CD4-positive, alpha-beta T cell treated with Interleukin-4 for 4 hours (primary cell): Measurements from ENCODE around the gene UFSP1.
"Not testable (repeated sequence)": the region's sequence is repeated elsewhere in the genome, so short reads cannot be mapped to it uniquely, and the experiment has no call there.

ENCODE experiments used
- DNase-seq: peaks from one replicate; pipeline ENCODE4 v3.0.0-alpha.2; 2020

The UFSP1 gene

GRCh38 chr7:100888988-100889750 is at the start of gene UFSP1:
TSS of gene UFSP1 (minus strand) at chr7:100889715. CDS start at chr7:100889271, 444 bp downstream.
- DNase-seq: no peak

- DNase-seq: not testable (repeated sequence)
These were observed 46.7 kb upstream of the UFSP1 start for GRCh38 chr7:100936167-100936566.

GRCh38 chr7:100935381-100935780 is 45.9 kb upstream of the UFSP1 start:
- DNase-seq: not testable (repeated sequence)

- no peak for DNase-seq
These were observed 44.2 kb upstream of the UFSP1 start for GRCh38 chr7:100933734-100934133.

- DNase-seq: no peak
These were observed 40.3 kb upstream of the UFSP1 start for GRCh38 chr7:100929808-100930174.

- DNase-seq: not testable (repeated sequence)
These were observed 34.1 kb upstream of the UFSP1 start for GRCh38 chr7:100923616-100924015.

- no peak for DNase-seq
These were observed 31.5 kb upstream of the UFSP1 start for GRCh38 chr7:100921039-100921438.

GRCh38 chr7:100919779-100920437 is 30.4 kb upstream of the UFSP1 start:
- not testable (repeated sequence) for DNase-seq

- DNase-seq: not testable (repeated sequence)
These were observed 29.8 kb upstream of the UFSP1 start for GRCh38 chr7:100919335-100919734.

- no peak for DNase-seq
These were observed 25.4 kb upstream of the UFSP1 start for GRCh38 chr7:100914879-100915447.

GRCh38 chr7:100914208-100914878 is 24.8 kb upstream of the UFSP1 start:
- DNase-seq: no peak

GRCh38 chr7:100911484-100911883 is 22.0 kb upstream of the UFSP1 start:
- no peak for DNase-seq

GRCh38 chr7:100910443-100910842 is 20.9 kb upstream of the UFSP1 start:
- DNase-seq: not testable (repeated sequence)

- no peak for DNase-seq
These were observed 19.0 kb upstream of the UFSP1 start for GRCh38 chr7:100908512-100908911.

- DNase-seq: no peak
These were observed 13.1 kb upstream of the UFSP1 start for GRCh38 chr7:100902638-100903037.

- DNase-seq: no peak
These were observed 12.4 kb upstream of the UFSP1 start for GRCh38 chr7:100901921-100902332.

- no peak for DNase-seq
These were observed 11.5 kb upstream of the UFSP1 start for GRCh38 chr7:100900978-100901377.

GRCh38 chr7:100899432-100899831 is 9.9 kb upstream of the UFSP1 start:
- DNase-seq: no peak

- no peak for DNase-seq
These were observed 8.4 kb upstream of the UFSP1 start for GRCh38 chr7:100897772-100898454.

- peak; percentile 51 for DNase-seq
These were observed 7.5 kb upstream of the UFSP1 start for GRCh38 chr7:100896732-100897608.

- no peak for DNase-seq
These were observed 6.6 kb upstream of the UFSP1 start for GRCh38 chr7:100895956-100896731.
